Measurements from ENCODE around the gene LAMTOR5. TPM values are rescaled to one million over a fixed set of nuclear protein-coding genes. Genes with fewer than 3 reads are reported as not detected.

LAMTOR5 gene
- total RNA-seq, 1 experiment from 2014 or later = 119 TPM

GRCh38 chr1:110420874-110421793, 13.6 kb upstream of the LAMTOR5 start:
- no peaks in the 10 kb centered on the region for H3K27me3 ChIP-seq (ENCODE audit: control insufficient read depth, insufficient read depth, low read length)
- intact Hi-C loops (cut with micrococcal nuclease; ENCODE audit: unreplicated experiment) (no loop called here), in situ Hi-C loops (cut with HindIII; ENCODE audit: low pct_unique_long_range_greater_than_20kb, low sequenced_read_pairs) (no loop called here)
- CTCF ChIA-PET = no interaction called here
- no peak for DNase-seq (ENCODE audit: low read depth, low spot score)
- H3K4me3 ChIP-seq (ENCODE audit: low read depth in 2 of 2, low read length in 2 of 2) = no peak overlapping the region
- POLR2A ChIA-PET = interaction anchor here (0.6 kb wide), 1 partner anchor 235 kb away, joined by 3 read pairs; no protein-coding TSS in a partner anchor
- no TSS peak for BruUV-seq (replicated peaks)
- H3K36me3 ChIP-seq (ENCODE audit: control insufficient read depth, insufficient read depth, low read length) = no peaks in the 10 kb centered on the region
- ATAC-seq = no peak
- TF ChIP-seq SIN3A (IDR thresholded peaks at IDR 0.05; ENCODE audit: borderline replicate concordance, insufficient read depth, low read depth, low read length) (no peak), CTCF (IDR thresholded peaks at IDR 0.05) (no peak), TCF7L2 (IDR thresholded peaks at IDR 0.05; ENCODE audit: low read depth, low read length) (no peak), POLR2AphosphoS5 (IDR thresholded peaks at IDR 0.05; ENCODE audit: low read depth, low read length) (no peak)
- TF ChIP-seq, protein P1, sequence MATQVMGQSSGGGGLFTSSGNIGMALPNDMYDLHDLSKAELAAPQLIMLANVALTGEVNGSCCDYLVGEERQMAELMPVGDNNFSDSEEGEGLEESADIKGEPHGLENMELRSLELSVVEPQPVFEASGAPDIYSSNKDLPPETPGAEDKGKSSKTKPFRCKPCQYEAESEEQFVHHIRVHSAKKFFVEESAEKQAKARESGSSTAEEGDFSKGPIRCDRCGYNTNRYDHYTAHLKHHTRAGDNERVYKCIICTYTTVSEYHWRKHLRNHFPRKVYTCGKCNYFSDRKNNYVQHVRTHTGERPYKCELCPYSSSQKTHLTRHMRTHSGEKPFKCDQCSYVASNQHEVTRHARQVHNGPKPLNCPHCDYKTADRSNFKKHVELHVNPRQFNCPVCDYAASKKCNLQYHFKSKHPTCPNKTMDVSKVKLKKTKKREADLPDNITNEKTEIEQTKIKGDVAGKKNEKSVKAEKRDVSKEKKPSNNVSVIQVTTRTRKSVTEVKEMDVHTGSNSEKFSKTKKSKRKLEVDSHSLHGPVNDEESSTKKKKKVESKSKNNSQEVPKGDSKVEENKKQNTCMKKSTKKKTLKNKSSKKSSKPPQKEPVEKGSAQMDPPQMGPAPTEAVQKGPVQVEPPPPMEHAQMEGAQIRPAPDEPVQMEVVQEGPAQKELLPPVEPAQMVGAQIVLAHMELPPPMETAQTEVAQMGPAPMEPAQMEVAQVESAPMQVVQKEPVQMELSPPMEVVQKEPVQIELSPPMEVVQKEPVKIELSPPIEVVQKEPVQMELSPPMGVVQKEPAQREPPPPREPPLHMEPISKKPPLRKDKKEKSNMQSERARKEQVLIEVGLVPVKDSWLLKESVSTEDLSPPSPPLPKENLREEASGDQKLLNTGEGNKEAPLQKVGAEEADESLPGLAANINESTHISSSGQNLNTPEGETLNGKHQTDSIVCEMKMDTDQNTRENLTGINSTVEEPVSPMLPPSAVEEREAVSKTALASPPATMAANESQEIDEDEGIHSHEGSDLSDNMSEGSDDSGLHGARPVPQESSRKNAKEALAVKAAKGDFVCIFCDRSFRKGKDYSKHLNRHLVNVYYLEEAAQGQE (IDR thresholded peaks at IDR 0.05; ENCODE audit: insufficient read depth in 1 of 2, low read depth in 2 of 2, low read length in 1 of 2) = no peak
- no peaks in the 10 kb centered on the region for H3K4me1 ChIP-seq (ENCODE audit: control insufficient read depth, insufficient read depth, low read length)
- H3K27ac ChIP-seq (ENCODE audit: low read length) = no peak overlapping the region
- H3K9me3 ChIP-seq (ENCODE audit: control insufficient read depth, insufficient read depth, low read depth, low read length) = no peaks in the 10 kb centered on the region

- no peaks in the 10 kb centered on the region for H3K27me3 ChIP-seq (ENCODE audit: control insufficient read depth, insufficient read depth, low read length)
- ATAC-seq = no peak
- H3K27ac ChIP-seq (ENCODE audit: low read length) = no peak overlapping the region
- no peaks in the 10 kb centered on the region for H3K36me3 ChIP-seq (ENCODE audit: control insufficient read depth, insufficient read depth, low read length)
- ChIA-PET POLR2A (interaction anchor here (0.6 kb wide), 1 partner anchor 234 kb away, joined by 3 read pairs; no protein-coding TSS in a partner anchor), CTCF (no interaction called here)
- intact Hi-C loops (cut with micrococcal nuclease; ENCODE audit: unreplicated experiment) = no loop called here
- no peaks in the 10 kb centered on the region for H3K4me1 ChIP-seq (ENCODE audit: control insufficient read depth, insufficient read depth, low read length)
- DNase-seq (ENCODE audit: low read depth, low spot score) = no peak
- TF ChIP-seq, protein P1 (IDR thresholded peaks at IDR 0.05; ENCODE audit: insufficient read depth in 1 of 2, low read depth in 2 of 2, low read length in 1 of 2) = no peak
- TF ChIP-seq SIN3A (IDR thresholded peaks at IDR 0.05; ENCODE audit: borderline replicate concordance, insufficient read depth, low read depth, low read length) (no peak), POLR2AphosphoS5 (IDR thresholded peaks at IDR 0.05; ENCODE audit: low read depth, low read length) (no peak), TCF7L2 (IDR thresholded peaks at IDR 0.05; ENCODE audit: low read depth, low read length) (no peak), CTCF (IDR thresholded peaks at IDR 0.05) (no peak)
- H3K4me3 ChIP-seq (ENCODE audit: low read depth in 2 of 2, low read length in 2 of 2) = no peak overlapping the region
- in situ Hi-C loops (cut with HindIII; ENCODE audit: low pct_unique_long_range_greater_than_20kb, low sequenced_read_pairs) = no loop called here
- H3K9me3 ChIP-seq (ENCODE audit: control insufficient read depth, insufficient read depth, low read depth, low read length) = no peaks in the 10 kb centered on the region
- BruUV-seq (replicated peaks) = no TSS peak
Measured at GRCh38 chr1:110420023-110420662, 12.6 kb upstream of the LAMTOR5 start.
